NCI-H1694 (cell line): ENCODE data around the gene PALD1.
"Not testable (repeated sequence)": the region's sequence is repeated elsewhere in the genome, so short reads cannot be mapped to it uniquely, and the experiment has no call there.

Source experiments
- DNase-seq: peaks from one replicate; lab custom pipeline; 2025; lab: John Stamatoyannopoulos, UW

The PALD1 gene

DNA sequence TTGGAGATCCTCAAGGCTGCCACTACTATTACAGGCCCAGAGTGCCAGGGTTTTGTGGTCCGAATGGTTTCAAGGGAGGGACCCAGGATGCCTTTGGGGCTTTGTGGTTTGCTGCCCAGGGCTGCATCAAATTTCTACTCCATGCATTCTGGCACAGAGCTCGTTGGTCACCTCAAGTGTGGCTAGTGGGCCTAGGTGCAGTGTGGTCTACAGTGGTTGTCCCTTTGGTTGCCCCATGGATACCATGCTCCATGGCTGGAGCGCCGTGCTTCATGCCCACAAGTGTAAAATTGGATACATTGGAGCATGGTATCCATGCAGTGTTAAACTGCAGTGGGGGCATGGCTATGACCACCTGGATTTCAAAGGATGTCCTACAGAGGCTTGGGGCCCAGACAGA, 129.4 kb downstream of the PALD1 start:
- no peak for DNase-seq

GRCh38 chr10:70613941-70614340, 135.4 kb downstream of the PALD1 start:
- DNase-seq = no peak

DNA sequence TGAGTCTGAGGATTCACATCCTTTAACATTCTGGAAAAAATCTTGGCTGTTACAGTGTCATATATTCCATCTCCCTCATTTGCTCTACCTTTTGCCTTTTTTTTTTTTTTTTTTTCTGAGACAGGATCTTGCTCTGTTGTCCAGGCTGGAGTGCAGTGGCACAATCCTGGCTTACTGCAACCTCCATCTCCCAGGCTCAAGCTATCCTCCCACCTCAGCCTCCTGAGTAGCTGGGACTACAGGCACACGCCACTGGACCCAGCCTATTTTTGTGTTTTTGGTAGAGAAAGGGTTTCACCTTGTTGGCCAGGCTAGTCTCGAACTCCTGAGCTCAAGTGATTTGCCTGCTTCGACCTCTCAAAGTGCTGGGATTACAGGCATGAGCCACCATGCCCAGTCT, 135.8 kb downstream of the PALD1 start:
- not testable (repeated sequence) for DNase-seq

- DNase-seq = no peak
Measured at GRCh38 chr10:70615211-70615610, 136.6 kb downstream of the PALD1 start.

- DNase-seq = no peak
Measured at GRCh38 chr10:70615784-70616522, 137.4 kb downstream of the PALD1 start.

GRCh38 chr10:70616761-70617160, 138.2 kb downstream of the PALD1 start:
- DNase-seq = no peak
